Body of pancreas (tissue), 4 donors: ENCODE results near the gene PDE1A. TPM values are rescaled to one million over a fixed set of nuclear protein-coding genes. Genes with fewer than 3 reads are reported as not detected.

Source experiments
- ATAC-seq: fragments of 150-250 bp; one replicate; pipeline ENCODE4 v1.9.1; 2016
- DNase-seq, 4 donors: peaks; one replicate each; pipeline ENCODE4 v3.0.0-alpha.2; 2019
- H3K27ac ChIP-seq, 4 donors: fragments of 200-600 bp; sonication (generic); 1 replicate in 3 of 4; 2 replicates in 1 of 4; pipeline versions ENCODE4 v1.5.1 to v1.6.1; 2016 to 2019; ENCODE audit warnings: mild to moderate bottlenecking in 1 of 4, mixed read lengths in 1 of 4, moderate library complexity in 1 of 4
- H3K27me3 ChIP-seq, 2 donors: fragments of 200-600 bp; sonication (generic); one replicate each; pipeline ENCODE4 v1.6.0; 2016; ENCODE audit warnings: mild to moderate bottlenecking in 1 of 2
- H3K36me3 ChIP-seq, 2 donors: fragments of 200-600 bp; sonication (generic); replicated peaks in 1 of 2; 2 replicates each; pipeline ENCODE4 v1.5.1; 2016; ENCODE audit warnings: low read depth in 2 of 2; ENCODE audit not compliant: insufficient read depth in 1 of 2
- H3K4me1 ChIP-seq: fragments of 200-600 bp; sonication (generic); one replicate; pipeline ENCODE4 v1.6.0; 2016
- H3K4me3 ChIP-seq, 2 donors: fragments of 200-600 bp; sonication (generic); 1 replicate in 1 of 2; 2 replicates in 1 of 2; pipeline ENCODE4 v1.5.1; 2016 to 2019
- H3K9me3 ChIP-seq, 3 donors: fragments of 200-600 bp; sonication (generic); 1 replicate in 2 of 3; 2 replicates in 1 of 3; pipeline ENCODE4 v1.5.1; 2016
- POLR2A ChIP-seq, 3 donors: fragments of 450-650 bp; IDR thresholded peaks; one replicate each; pipeline ENCODE4 v1.6.1; 2016; ENCODE audit warnings: antibody characterized with exemption in 3 of 3, mild to moderate bottlenecking in 2 of 3
- WGBS, 2 donors: methylation state at CpG; one replicate each; pipeline ENCODE4 v1.1.5; 2017; 5-methylcytosine and 5-hydroxymethylcytosine counted together
- intact Hi-C: fragments of 100-400 bp; cut with DNase I; formaldehyde crosslinking; loops from one replicate; pipeline ENCODE4 v1.15.1; 2023
- total RNA-seq, 2 donors: library from RNA; depleted of rRNA; stranded (reverse); fragments of >200 nt; gene quantifications; one replicate each; pipeline ENCODE4 v1.1.0, GENCODE V29; 2016
- TF ChIP-seq, protein P1 (sequence below), 7 experiments: fragments of 450-650 bp in 4 of 7; fragments of 200-600 bp in 3 of 7; sonication (generic) in 3 of 7; IDR thresholded peaks; one replicate each; pipeline ENCODE4 v1.5.1; 2016 to 2019; ENCODE audit warnings: antibody characterized with exemption in 7 of 7

The PDE1A gene
- total RNA-seq, 2 donors from 2014 or later: 4.0 to 4.2 TPM

DNA sequence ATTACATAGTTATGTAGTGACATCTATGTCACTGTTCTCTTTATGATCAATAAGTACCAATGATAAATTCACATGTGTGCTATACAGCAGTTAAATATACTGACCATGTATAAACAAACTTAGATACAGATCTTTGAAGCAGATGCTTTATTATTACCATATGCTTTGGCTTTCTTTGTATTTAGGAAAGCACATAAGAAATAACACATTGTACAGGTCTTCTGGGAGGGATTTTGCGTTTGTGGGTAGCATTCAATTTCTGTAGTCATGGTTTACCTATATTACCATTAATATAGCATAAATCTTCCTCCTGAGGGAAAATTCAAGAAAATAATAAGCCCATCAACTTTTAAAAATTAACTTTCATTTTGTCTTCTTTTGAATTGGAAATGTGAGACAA is 1.6 kb upstream of the PDE1A start:
- Histone ChIP-seq H3K36me3 (no peaks in the 10 kb centered on the region), H3K4me3 (no peak overlapping the region), H3K4me1 (peaks cover 6% of the 10 kb centered on the region), H3K27me3 (no peaks in the 10 kb centered on the region), H3K9me3 (no peaks in the 10 kb centered on the region), H3K27ac (no peak overlapping the region)
- ATAC-seq (no peak), DNase-seq (no peak)
- intact Hi-C loops: no loop called here
- 91 to 92% methylated on average over 1 of the region's 1 CpG for WGBS, 2 donors
- no peak for TF ChIP-seq POLR2A (IDR thresholded peaks at IDR 0.05)
- TF ChIP-seq, protein P1, sequence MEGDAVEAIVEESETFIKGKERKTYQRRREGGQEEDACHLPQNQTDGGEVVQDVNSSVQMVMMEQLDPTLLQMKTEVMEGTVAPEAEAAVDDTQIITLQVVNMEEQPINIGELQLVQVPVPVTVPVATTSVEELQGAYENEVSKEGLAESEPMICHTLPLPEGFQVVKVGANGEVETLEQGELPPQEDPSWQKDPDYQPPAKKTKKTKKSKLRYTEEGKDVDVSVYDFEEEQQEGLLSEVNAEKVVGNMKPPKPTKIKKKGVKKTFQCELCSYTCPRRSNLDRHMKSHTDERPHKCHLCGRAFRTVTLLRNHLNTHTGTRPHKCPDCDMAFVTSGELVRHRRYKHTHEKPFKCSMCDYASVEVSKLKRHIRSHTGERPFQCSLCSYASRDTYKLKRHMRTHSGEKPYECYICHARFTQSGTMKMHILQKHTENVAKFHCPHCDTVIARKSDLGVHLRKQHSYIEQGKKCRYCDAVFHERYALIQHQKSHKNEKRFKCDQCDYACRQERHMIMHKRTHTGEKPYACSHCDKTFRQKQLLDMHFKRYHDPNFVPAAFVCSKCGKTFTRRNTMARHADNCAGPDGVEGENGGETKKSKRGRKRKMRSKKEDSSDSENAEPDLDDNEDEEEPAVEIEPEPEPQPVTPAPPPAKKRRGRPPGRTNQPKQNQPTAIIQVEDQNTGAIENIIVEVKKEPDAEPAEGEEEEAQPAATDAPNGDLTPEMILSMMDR (IDR thresholded peaks at IDR 0.05): no peak

DNA sequence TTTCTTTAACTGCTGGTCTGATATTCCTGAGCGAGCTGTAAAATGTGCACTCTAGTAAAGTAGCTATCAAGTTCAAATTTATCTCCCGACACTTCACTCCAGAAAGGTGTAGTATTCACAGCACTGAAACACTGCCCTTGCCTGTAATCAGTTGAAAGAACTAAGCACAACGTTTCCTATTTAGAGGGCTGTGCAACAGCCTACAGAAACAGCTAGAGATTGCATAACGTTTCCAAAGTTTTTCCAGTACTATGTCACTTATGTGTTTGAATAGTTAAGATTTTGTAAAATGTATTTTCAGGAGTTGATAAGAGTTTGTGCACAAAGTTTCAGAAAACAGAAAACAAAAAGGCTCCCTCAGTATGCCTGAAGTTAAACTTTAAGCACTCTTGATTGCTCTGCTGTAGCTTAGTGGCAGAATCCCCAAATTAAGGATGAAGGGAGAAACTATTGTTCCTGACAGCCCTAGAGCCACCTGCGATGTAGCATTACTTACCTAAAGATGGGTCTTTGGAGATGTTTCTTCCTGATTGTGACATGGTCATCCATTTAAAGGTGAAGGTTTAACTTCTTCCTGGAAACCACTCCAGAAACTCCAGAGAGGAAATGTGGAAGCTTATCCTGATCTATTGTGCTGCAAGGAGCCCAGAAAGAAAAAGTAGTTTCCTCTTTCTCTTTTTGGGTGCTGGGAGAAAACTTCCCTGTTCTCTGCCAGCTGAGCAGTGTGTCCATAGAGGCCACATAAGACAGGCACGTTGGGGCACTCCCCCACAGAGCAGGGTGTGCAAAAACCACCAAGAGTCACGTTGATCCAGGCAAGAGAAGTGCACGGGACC is 536 bp downstream of the PDE1A start:
- Histone ChIP-seq H3K36me3 (no peaks in the 10 kb centered on the region), H3K4me3 (no peak overlapping the region), H3K27ac (peak overlapping the region in 3 of 4 donors; percentile 28 to 66 (median 46)), H3K4me1 (peaks cover 6% of the 10 kb centered on the region), H3K9me3 (no peaks in the 10 kb centered on the region), H3K27me3 (no peaks in the 10 kb centered on the region)
- DNase-seq (peak in 1 of 4 donors; percentile 2), ATAC-seq (peak; percentile 58)
- no peak for TF ChIP-seq POLR2A (IDR thresholded peaks at IDR 0.05)
- TF ChIP-seq, protein P1 (IDR thresholded peaks at IDR 0.05): no peak
- 9 to 10% methylated on average over 8 of the region's 8 CpGs for WGBS, 2 donors
- intact Hi-C loops: no loop called here

DNA sequence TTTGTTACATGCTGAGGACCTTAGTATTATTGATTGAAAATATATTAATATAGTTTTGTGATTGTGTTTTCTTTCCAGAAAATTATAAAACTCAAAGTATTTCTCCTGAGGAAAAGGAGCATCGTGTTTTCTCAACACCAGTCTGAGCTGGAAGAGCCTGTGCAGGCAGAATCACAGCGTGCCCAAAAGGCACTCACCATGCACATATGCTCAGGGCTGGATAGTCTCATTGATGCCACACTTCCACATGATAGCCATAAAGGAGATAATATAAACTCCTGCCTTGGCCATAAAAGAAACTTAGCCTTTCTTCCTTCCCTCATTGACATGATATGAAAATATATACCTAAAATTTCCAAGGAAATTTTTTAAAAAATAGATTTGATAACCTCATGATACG is 4.0 kb downstream of the PDE1A start:
- no peak overlapping the region for H3K27ac ChIP-seq
- H3K4me3 ChIP-seq: no peak overlapping the region
- no peaks in the 10 kb centered on the region for H3K27me3 ChIP-seq
- H3K4me1 ChIP-seq: peaks cover 6% of the 10 kb centered on the region
- TF ChIP-seq, protein P1 (IDR thresholded peaks at IDR 0.05): no peak
- TF ChIP-seq POLR2A (IDR thresholded peaks at IDR 0.05): no peak
- H3K9me3 ChIP-seq: no peaks in the 10 kb centered on the region
- WGBS, 2 donors: 82% methylated on average over 3 of the region's 3 CpGs
- DNase-seq (no peak), ATAC-seq (no peak)
- intact Hi-C loops: no loop called here
- H3K36me3 ChIP-seq: no peaks in the 10 kb centered on the region

DNA sequence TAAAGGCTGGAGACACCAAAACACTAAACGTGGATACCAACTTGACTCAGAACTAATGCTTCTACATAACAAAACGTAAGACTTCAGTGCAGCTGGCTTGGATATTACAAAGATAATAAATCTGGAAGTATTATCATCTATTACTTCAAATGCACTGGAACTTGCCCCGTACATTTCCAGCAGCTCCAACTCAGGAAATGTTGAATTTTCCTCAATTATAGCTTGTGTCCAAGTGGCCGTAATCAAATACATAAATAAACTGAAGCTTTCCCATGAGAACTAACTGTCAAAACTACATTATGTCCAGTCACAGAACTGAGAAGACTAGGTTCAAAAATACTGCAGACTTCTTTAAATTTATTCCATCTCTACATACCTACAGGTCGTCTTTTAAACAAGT is 6.2 kb downstream of the PDE1A start:
- TF ChIP-seq, protein P1 (IDR thresholded peaks at IDR 0.05): no peak
- TF ChIP-seq POLR2A (IDR thresholded peaks at IDR 0.05): no peak
- 65 to 68% methylated on average over 5 of the region's 5 CpGs for WGBS, 2 donors
- Histone ChIP-seq H3K4me1 (no peaks in the 10 kb centered on the region), H3K27me3 (no peaks in the 10 kb centered on the region), H3K36me3 (no peaks in the 10 kb centered on the region), H3K9me3 (no peaks in the 10 kb centered on the region), H3K4me3 (no peak overlapping the region), H3K27ac (no peak overlapping the region)
- DNase-seq (no peak), ATAC-seq (no peak)
- intact Hi-C loops: no loop called here

DNA sequence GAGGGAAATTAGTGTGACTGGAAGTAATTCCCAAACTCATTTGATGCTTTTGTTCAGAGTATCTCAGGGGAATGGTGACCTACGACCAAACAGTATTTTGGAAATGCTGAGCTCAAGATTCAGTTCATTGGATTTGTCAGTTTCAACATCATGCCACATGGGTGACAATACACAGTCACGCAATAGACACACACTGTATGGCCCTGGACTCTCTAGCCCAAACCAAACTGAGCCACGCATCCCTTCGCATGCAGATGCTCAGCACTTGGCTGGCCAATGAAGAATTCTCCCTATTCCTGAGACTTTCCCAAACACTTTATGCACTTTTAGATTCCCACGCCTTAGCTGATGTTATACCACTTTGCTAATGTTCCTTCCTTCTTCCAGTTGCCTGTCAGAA is 10.0 kb downstream of the PDE1A start:
- intact Hi-C loops: no loop called here

More for the DNA sequence above, 10.0 kb downstream of the PDE1A start:
- TF ChIP-seq POLR2A (IDR thresholded peaks at IDR 0.05): no peak
- TF ChIP-seq, protein P1 (IDR thresholded peaks at IDR 0.05): no peak
- H3K27me3 ChIP-seq: no peaks in the 10 kb centered on the region
- no peak overlapping the region for H3K4me3 ChIP-seq
- H3K9me3 ChIP-seq: no peaks in the 10 kb centered on the region
- no peak for ATAC-seq
- WGBS, 2 donors: 74 to 86% methylated on average over 5 of the region's 5 CpGs
- no peaks in the 10 kb centered on the region for H3K4me1 ChIP-seq
- no peaks in the 10 kb centered on the region for H3K36me3 ChIP-seq
- no peak overlapping the region for H3K27ac ChIP-seq
- no peak for DNase-seq
